NCI-H1417 treated with DMSO at 0.1 percent for 48 hours (cell line): ENCODE measurements around the gene CBLIF.
"Not testable (repeated sequence)": the region's sequence is repeated elsewhere in the genome, so short reads cannot be mapped to it uniquely, and the experiment has no call there.

Experiments
- DNase-seq: peaks from one replicate; lab custom pipeline; 2025; lab: John Stamatoyannopoulos, UW

The CBLIF gene

DNA sequence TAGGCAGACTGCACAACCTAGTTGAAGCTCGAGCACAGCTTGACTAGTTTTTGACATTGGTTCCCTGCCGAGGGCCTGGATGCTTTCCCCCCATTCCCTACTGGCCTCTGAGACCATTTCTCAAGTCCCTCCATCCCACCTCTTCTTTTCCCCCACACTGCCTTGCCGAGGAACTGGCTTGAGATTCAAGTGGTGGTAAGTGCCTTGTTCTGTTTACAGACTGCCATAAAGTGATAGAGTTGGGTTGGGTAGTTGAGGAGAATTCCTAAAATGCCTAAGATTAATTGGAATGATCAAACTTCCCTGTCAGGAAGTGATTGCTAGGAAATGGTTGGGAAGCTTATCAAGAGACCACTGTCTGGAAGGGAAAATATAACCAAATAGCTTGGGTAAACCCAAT lies 50.9 kb downstream of the CBLIF start:
- DNase-seq, result no peak

DNA sequence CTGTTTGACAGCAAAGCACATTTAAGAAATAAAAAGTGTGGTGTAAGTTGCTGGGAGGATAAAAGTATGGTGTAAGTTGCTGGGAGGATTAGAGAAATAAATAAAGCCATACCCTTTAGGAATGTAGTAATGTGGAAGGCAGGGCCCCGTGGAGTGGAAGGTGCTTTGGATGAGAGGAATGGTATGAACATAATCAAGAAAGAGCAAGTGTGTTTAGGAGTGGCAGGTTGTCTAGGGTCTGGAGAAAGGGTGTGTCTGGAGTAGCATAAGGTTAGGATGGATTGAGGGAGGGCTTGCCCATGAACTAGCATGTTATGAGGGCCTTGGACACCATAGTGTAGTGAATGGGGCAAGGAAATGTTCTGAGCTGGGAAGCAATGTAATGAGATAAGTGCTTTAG lies 52.8 kb downstream of the CBLIF start:
- DNase-seq, result no peak

DNA sequence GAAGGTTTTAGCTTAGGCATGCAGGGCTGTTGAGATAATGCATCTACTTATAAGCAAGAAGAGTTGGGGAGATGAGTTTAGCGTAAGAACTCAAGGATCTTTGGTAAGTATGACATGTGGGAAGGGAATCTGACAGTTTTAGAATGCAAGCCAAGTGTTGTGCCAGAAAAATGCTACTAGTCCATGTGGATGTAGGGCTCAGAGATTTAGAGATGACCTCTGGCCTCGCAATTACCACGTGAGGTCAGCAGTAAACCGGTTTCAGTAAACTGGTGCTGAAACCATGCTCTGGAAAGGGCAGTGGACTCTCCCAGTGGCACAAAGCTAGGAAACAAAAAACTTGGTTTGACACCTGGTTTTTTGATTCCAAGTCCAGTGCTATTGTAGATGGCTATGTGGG lies 53.7 kb downstream of the CBLIF start:
- DNase-seq, result no peak

DNA sequence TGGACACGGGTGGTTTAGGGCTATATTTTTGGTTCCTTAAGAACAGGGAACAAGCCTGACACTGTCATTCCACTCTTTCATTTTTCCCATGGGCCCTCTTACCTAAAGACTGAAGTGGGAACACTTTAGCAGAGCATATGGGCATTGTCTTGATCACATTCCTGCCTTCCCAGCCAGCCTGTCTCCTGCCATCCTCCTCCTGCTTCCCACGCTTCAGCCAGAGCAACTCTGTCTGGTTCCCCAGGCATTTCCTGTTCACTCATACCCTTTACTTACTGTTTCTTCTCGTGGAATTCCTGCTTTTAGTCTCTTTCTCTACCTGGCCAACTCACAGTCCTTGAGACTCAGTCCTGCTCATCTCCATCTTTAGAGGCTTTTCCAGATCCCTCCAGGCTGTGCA lies 57.5 kb downstream of the CBLIF start:
- DNase-seq, result no peak

DNA sequence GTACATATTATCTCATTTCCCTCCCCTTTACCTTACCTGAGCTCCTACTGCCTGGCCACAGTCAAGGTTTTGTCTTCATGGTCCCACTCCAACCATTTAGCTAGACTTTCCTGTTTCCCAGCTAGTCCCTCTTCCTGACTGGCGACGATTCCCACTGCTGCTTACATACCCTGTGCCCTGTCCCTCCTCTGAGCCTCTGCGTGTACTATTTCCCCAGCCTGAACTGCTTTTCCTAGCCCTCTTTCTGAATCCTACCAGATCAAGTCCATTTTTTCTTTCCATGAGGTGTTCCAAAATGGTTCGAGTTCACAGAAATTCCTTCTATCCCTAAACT lies 58.1 kb downstream of the CBLIF start:
- DNase-seq, result no peak

DNA sequence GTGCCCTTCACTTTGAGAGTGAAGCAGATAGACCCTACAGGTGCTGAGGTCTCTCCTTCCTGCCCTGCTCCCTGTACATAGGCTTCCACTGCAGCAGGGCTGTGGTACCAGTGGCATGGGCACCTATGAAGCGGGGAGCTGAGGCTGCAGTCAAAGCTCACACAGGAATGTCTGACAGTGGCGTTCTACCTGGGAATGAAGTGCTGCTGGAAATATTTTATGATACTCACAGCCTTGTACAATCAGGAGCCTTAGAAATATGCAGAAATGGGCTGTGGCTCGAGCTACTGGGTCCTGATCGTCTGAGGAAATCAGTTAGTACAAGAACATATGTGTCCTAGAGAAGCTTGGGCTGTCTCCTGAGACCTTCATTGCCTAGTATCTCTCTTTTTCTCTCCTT lies 59.5 kb downstream of the CBLIF start:
- DNase-seq, result no peak

DNA sequence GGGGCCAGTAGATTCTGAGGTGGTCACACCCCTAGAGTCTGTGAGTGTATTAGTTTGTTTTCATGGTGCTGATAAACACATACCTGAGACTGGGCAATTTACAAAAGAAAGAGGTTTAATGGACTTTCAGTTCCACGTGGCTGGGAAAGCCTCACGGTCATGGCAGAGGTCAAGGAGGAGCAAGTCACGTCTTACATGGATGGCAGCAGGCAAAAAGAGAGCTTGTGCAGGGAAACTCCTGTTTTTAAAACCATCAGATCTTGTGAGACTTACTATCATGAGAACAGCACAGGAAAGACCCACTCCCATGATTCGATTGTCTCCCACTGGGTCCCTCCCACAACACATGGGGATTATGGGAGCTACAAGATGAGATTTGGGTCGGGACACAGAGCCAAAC lies 60.9 kb downstream of the CBLIF start:
- not testable (repeated sequence) for DNase-seq

DNA sequence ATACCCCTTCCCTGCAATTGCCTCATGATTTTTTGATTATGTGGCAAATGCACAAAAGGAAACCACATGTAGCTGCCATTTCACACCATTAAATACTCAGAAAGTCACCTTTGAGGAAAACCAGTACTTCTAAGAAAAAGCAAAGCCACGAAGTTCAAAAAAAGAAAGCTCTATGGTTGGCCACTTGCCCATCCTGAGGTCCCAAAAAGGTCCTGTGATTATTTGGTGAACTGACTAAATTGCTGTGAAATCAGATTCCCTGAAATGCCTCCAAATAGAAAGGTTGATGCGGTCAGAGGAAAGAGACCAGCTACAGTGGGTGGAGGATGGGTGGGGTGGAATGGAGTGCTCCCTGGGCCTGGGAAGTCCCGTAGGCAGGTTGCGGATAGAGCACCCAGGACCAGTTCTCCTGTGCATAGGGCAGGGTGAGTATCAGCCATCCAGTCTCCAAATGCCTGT lies 61.6 kb downstream of the CBLIF start:
- no peak for DNase-seq

DNA sequence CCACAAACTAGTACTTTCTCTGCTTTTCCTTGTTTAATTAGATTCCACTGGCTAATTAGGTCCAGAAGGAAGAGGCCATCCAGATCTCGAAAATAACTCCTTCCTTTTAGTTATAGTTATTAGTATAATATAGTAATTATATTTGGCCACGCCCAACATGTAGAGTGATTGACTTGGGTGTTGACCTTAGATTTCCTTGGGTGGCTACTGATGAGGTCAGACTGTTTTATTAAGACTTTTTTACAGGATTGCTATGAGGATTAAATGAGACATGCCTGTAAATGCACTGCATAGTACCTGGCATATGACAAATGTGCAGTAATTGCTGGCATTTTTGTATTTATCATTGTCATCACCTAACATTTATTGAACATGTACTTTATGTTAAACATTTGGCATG lies 63.2 kb downstream of the CBLIF start:
- DNase-seq, result no peak

DNA sequence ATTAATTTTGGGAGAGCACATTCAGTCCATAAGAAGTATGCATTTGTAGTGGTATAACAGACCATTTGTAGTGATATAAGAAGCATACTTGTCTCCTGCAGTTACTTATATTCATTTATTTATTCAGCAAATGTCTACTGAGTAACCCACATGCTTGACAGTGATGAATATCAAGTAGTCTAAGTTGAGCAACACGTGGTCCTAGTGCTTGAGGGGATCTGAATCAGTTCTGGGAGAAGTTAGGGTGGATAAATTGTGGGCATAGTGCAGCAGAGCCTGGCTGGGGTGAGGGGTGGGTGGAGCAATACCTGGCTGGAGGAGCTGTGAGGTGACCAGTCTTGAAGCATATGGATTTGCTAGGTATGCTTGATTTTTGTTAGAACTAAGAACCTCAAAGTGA lies 65.8 kb downstream of the CBLIF start:
- DNase-seq, result no peak
